Umbilical cord (tissue), 2 donors: ENCODE data around the gene IL2RA. TPM values are rescaled to one million over a fixed set of nuclear protein-coding genes. Genes with fewer than 3 reads are reported as not detected.
A peak's percentile ranks its signal among the peaks of the same experiment; 100 is the strongest.
"Not testable (repeated sequence)": the region's sequence is repeated elsewhere in the genome, so short reads cannot be mapped to it uniquely, and the experiment has no call there.

Experiments
- DNase-seq: peaks from one replicate; pipeline ENCODE4 v3.0.0-alpha.2; 2015; ENCODE audit warnings: low spot score
- total RNA-seq: library from RNA; depleted of rRNA; stranded (reverse); fragments of >200 nt; gene quantifications from one replicate; pipeline ENCODE4 v1.2.3, GENCODE V29; 2014; ENCODE audit warnings: low replicate concordance; ENCODE audit not compliant: insufficient read depth

IL2RA gene
- total RNA-seq, 1 donor from 2014 or later, result 5.1 TPM

DNA sequence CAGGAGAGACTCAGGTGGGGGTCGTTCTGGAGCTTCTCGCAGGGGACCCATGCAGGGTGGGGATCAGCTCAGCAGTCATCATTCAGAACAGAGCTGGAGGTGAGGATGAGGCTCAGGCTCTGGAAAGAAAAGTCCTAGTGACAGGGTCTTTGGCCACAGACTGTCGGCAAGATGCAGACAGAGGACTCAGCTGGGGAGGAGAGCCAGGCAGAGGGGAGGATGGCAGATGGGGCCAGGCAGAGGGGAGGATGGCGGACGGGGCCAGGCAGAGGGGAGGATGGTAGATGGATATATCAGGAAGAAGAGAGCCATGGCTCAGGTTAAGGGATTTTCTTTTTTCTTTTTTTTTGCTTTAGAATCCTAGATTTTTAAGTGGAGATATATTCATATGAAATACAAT, 77.1 kb downstream of the IL2RA start:
- DNase-seq, result no peak

DNA sequence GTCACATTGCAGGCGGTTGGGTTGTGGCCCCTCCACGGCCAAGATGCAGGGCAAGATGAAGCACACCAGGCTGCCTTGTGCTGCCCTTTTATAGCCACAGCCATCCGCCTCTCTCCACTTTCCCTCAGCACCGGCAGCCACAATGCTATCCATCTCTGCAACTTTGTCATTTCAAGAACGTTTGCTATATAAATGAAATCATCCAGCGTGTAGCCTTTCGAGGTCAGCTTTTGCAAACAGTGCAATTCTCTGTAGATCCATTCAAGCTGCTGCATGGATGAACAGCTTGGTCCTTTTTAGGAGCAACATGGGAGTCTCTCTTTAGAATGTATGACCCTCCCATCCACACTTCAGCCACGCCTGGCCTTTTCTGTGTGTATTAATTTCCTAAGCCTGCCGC, 78.4 kb downstream of the IL2RA start:
- DNase-seq, result no peak

DNA sequence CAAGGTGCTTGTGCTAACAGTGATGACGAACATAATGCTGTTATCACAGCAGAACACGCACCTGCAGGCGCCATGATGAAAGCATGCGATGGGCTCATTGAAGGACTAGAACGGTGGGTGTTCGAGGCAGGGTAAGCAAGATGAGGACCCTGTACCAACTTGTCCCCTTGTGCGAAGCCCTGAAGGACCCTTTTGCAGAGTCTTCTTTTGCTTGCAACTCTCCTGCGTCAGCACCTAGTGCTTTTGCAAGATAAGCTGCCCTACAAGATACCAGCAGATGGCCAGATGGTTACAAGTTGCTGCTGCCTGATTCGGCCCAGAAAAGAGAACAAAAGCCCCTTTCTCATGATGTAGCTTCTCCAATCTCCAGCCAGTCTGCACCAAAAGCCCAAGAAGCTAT, 80.6 kb downstream of the IL2RA start:
- no peak for DNase-seq

DNA sequence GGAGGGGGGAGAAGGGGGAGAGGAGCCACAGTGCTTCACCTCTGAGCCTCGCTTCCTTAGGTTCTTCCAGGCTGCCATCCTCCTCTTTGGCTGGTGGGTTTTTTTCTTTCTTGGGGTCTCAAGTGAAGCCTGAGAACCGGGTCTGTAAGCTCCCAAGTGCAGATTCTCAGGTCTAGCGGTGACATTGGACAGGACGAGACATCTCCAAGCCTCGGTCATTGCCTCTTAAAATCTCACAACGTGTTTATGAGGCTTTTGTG, 84.0 kb downstream of the IL2RA start:
- no peak for DNase-seq

DNA sequence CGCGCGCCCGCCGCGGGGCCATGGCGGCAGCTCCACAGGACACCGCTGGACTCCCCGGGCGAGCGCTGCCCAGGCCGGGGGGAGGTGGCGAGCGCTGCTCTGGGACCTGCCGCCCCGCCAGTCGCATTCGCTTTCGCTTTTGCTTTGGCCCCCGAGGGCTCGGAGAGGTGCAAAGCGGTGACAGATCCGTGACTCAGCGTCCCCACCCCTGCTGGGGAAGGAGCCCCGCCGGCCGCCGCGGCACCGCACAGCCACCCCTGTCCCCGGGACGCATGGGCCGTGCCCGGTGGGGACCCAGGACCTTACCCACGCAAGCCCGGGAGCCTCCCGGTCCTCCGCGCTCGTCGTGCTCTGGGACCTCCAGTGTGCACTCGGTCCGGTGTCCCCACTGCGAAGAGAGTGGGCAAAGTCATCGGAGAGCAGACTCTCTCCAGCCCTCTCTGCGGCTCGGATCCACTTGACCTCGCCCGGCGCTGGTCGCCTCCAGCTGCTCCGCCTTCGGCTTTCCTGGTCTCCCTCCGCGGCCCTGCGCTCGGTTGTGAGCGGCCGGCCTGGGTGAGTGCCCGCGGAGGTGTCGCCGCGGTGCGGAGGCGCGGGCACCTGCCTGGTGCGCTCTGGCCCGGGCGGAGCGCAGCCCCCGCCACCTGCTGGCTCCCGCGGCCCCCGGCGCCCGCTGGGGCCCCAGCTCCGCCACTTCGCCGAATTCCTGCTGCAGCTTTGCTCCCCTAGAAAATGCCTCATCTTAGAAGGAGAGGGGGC, 84.5 kb downstream of the IL2RA start, which contains the start of gene IL15RA:
TSS of gene IL15RA (minus strand) at position 73 of the 759 bp plus-strand sequence. CDS start at position 22, 51 bp downstream.
- peak; percentile 27 for DNase-seq

DNA sequence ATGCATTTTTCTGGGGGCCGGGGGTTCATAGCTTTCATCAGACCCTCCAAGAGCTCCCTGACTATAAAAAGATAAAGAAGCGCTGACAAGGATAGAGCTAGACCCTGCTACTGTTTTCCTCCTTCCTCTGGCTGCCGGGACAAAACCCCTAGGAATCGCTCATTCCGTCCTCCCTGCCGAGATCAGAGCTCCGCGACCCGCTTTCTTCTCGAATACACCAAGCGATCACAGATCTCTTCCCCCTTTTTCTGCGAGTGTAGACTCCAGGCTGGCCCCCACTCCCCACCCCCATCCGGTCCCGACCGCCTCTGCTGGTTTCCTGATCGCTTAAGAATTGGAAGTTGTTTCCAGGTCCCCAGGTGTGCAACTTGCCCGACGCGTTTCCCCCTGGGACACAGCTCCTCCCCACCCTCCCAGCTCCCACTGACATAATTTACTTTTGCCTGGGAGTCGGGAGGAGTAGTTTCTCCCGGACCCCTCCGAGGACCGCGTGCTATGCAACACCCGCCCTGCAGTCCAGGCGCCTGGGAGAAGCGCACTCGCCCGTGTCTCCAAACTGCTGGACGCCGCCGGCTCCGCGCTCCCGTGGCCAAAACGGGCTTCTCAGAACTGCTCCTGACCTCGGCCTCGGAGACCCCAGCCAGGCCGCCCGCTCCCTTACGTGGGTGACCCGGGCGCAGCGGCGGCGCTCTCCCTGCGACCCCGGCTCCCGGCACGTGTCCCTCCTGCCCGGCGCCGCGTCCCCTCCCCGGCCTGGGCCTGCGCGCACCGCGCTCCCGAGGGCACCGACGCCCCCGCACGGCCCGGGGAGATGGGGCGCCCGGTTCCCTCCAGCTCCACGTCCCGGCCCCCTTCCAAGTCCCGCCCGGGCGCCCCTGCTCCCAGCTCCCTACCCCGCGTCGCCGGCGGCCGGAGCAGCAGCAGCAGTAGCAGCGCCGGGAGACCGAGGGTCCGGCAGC, 85.4 kb downstream of the IL2RA start:
- DNase-seq, result peak; percentile 14

DNA sequence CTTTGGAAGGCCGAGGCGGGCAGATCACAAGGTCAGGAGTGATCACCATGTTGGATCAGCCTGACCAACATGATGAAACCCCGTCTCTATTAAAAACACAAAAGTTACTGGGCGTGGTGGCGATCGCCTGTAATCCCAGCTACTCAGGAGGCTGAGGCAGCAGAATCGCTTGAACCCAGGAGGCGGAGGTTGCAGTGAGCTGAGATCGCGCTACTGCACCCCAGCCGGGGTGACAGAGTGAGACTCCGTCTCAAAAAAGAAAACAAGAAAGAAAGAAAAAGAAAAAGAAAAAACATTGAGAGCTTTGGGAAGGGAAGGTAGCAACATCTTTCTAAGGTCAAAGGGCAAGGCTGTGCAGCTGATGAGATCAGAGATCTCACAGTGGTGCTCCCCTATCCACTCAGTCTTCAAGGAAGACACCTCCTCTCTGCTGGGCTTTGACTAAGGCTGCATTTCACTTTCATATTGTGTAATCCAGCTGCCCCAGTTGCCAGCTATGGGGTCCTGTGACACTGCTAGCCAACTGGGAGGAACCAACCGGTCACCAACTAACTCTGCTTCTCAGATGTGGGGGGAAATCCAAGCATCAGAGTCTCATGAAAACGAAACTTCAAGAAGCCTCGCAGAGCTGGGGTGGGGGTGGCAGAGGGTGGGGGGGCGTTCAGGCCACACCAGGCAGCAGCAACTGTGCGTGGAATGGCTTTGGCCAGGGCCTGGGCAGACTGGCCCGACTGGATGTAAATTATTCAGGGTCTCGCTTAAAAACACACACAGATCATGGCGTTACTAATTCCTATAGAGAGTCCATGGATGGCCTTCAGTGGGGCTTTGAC, 86.3 kb downstream of the IL2RA start:
- no peak for DNase-seq

DNA sequence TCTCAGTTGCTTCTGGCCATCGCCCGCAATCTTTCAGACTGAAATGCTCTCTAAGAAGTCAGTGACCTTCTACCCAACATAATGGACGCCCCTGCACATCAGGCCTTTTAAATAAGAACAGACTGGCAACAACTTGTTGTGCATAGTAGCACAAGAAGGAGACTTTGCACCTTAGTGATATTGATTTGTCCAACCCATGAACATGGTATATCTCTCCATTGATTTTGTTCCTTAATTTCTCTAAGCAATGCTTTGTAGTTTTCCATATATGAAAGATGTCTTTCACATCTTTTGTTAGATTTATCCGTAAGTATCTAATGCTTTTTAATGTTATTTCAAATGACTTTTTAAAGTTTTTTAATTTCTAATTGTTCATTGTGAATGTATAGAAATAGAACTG, 89.1 kb downstream of the IL2RA start:
- DNase-seq, result no peak

DNA sequence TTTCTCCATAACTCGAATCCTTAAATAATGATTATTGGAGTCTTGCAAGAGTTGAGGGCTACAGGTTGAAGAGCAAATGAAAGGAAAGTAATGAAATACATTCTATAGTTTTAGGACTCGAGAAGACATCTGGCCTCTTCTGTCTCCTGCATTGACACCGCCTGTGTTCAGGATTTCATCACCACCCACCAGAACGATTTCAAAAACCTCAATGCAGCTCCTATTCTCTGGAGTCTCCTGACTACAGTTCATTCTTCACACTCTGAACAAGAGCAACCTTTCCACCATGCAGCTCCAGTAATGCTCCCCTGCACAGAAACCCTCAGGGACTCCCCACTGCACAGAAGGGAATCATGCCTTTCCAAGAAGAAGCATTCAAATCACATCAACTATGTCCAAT, 90.3 kb downstream of the IL2RA start:
- no peak for DNase-seq

DNA sequence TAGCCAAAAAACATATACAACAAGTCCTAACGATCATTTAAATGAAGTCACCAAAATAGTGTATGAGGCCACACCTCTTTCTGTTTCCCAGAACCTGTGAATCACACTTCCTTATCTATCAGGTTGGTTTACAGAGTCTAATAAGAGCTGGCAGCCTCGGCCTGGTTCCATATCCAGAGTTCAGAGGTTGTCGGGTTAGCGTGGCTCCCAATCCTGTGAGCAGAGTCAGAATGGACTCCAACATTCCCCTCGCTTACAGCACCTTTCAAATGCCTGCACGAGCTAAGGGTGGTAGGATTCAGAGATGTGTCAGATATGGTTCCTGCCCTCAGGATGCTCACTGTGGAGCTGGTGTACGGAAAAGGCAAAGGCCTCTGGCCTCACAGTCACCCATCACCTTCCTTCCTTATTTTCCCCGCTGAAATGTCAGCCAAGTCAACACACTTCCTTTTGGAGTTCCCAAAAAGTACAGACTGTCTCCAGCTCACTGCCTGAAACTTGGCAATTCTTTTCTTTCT, 90.8 kb downstream of the IL2RA start:
- DNase-seq, result no peak

DNA sequence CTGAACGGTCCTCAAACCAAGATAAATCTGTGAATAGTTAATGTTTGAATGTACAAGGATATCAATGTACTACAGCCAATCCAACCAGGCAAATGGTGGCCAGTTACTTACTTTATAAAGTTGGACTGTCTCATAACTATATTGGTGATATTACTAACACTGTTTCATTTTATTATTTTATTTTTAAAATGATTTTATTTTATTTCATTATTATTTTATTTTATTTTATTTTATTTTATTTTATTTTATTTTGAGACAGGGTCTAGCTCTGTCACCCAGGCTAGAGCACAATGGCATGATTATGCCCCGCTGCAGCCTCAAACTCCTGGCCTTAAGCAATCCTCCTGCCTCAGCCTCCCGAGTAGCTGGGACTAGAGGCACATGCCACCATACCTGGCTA, 91.6 kb downstream of the IL2RA start:
- no peak for DNase-seq

DNA sequence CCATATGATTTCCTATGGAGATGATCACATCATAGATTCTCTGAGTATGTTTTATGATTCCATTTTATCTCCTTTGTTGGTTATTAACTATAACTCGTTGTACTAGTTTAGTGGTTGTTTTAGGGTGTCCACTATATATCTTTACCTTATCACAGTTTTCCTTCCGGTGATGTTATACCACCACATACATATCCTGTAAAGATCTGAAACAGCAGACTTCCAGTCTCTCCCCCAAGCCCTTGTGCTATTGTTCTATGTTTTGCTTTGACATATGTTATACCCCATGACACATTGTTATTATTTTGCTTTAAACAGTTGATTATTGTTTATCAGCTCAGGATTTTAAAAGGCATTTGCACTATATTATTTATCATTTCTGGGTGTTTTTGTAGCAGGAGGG, 92.1 kb downstream of the IL2RA start:
- DNase-seq, result no peak

DNA sequence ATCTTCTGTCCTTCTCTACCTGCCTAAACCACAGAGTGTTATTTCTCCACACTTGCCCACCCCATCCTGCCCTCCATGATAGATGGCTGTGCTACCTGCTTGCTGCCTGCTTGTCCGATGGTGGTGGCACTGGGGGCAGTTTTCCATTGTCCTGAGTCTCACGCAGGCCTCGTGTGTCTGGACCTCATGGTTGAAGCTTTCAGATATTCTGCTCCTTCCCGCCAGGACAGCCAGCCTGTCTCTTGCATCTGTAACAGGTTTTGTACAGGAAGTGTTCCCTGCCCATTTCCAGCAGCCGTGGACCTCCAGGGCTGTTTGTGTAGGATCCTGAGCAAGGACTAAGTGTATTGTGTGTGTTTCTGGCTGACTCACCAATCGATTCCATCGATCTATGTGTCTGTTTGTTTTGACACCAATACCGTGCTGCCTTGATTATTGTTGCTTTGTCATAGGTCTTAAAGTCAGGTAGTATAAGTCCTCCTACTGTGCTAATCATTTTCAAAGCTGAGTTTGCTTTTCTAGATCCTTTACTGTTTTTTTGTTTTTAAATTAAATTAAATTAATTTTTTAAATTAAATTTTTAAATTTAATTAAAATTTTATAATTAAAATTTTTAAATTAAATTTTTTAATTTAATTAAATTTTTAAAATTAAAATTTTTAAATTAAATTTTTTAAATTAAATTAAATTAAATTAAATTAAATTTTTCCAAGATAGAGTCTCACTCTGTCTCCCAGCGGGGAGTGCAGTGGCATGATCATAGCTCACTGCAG, 93.3 kb downstream of the IL2RA start:
- no peak for DNase-seq

DNA sequence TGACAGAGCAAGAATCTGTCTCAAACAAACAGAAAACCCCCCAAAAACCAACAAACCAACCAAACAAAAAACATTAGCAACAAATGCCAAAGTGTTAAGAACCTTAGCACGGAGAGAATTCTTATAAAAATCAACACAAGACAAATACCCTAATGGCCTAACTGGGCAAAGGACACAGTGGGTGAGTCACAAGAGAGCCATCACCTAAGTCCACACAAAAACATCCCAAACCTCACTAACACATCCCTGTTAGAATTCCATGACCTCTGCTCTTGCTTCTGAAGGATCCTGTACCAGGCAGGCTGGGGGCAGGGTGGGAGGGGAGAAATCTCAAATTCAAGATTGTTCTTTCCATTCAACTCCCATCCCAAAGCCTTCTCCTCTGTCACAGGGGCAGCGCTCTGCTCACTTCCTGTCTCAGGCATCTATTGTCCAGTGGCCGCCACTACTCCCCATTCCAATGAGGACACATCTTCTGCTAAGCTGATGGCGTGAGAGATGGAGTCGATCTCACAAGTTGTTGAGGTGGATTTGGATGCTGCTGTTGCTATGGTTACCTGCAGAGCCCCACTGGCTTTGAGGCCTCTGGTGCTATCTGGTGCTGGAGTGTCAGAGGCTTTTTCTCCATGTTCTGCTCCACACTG, 94.0 kb downstream of the IL2RA start:
- no peak for DNase-seq

DNA sequence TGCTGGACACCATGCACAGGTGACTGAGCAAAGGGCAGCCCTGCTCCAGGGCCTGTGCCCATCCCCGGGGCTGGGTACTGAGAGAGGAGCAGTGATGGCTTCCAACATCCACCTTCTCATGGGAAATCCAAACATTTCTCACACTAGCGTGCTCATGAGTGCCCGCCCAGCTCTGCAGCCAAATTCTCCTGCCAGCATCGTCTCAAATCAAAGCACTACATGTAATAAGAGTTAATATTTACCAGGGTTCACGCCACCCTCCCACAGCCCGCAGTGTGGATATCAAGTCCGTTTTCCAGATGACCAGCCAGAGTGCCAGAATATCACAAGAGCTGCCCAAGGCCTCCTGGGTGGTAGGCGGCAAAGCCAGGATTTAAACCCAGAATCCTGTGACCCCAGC, 96.9 kb downstream of the IL2RA start:
- DNase-seq, result no peak

DNA sequence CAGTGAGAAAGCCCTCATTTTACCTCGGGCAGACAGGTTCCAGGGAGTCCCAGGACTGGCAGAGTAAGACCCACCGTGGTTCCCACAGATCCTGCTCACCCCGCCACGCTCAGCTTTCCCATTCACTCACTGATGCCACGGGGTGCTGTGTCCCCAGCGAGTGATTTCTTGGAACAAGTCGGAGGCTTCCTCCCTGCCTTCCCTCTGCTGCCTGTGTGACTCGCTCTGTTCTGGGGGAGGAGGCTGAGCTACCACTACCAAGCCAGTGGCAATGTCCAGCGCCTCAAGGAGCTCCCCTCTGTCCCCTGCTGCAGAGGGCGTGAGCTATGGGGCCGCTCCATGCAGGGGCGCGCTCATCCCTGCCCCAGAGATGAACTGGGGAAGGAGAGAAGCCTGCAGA, 97.4 kb downstream of the IL2RA start:
- no peak for DNase-seq

DNA sequence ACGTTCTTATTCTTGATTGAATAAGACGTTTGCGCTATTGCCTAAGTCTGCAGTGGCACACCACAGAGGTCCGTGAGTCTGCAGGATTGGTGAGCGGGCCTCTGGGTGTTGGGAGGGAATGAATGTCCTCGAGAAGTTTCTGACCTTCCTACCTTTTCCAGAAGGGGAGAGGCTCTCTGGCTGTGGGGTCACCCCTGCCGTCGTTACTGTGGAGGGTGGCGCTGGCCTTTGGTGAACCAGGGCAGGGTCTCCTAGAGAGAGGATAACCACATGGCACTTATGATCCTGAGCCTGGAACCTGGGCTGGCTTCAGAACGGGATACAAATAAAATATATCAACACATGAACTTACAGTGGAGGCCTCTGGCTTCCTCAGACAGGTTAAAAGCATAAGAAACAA, 98.6 kb downstream of the IL2RA start:
- no peak for DNase-seq

DNA sequence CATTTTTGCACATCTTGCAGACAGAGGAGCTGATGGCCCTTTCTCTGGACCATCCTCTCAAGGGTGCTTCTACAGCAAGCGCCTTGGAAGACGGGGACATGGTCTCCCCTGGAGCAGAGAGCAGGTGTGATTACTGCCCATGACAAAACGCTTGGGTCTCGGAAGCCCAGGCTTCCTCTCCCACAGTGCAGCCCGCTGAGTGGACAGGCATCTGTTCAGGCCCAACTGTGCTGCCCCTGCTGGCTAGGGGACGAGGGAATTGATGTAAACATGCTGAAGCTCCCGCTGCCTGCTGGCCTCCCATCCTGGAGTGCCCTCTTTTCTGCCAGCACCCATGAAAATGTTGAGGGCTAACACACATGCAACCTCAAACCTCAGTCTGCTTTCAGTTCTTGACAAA, 99.1 kb downstream of the IL2RA start:
- DNase-seq, result no peak

DNA sequence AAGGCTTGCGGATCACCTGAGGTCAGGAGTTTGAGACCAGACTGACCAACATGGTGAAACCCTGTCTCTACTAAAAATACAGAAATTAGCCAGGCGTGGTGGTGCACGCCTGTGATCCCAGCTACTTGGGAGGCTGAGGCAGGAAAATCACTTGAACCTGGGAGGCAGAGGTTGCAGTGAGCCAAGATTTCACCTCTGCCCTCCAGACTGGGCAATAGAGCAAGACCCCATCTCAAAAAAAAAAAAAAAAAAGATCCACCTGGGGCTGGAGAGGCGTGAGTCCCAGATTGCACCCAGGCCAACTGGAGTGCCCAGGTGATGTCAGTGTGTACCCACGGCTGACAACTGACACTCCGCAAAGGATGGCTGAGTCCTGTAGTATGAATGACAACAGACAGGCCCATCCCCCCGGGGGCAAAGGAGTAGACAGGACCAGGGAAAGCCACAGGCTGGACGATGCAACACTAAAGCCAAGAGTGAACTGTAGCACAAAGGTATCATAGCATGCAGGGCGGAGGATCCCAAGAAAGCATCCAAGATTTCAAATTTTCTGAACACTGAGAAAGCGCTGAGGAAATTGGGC, 99.7 kb downstream of the IL2RA start:
- not testable (repeated sequence) for DNase-seq

DNA sequence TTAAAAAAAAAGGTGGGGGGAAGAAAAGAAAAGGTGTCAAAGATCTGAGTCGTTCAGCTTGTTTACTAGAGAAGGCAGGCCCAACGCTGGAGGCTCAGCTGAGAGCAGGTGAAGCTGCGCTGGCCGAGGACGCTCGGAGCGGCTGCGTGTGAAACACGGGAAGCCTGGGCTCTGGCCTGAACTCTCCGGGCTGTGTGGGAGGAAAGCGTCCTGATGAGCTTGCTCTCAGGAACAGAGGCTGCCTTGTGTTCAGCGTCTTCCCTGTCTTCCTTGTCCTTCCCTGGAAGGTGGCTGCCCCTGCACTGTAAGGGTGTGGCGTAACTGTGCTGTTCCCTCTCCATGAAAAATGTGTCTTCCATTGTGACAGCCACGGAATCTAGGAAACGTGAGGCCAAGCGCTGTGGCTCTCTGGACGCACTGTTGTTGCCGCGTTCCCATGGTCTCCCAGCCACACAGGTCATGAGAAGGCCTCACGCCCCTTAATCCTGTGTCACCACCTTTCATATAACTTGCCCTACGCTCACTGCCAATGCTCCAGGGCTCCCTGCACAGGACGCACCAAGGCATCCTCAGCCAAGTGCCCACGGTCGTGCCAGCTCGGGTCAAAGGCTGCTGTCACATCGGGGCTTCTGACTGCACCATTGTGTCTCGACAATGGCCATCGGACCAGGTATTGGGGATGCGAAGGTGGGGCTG, 100.6 kb downstream of the IL2RA start:
- no peak for DNase-seq
